ENCODE measurements around the gene EFCAB8. TPM values are rescaled to one million over a fixed set of nuclear protein-coding genes. Genes with fewer than 3 reads are reported as not detected.

EFCAB8 gene
- total RNA-seq, 1 experiment from 2014 or later: not detected

GRCh38 chr20:32828029-32828680 lies 30.6 kb upstream of the EFCAB8 start:
- Histone ChIP-seq H3K9me3 (ENCODE audit: insufficient read depth, low read depth) (no peaks in the 10 kb centered on the region), H3F3A (ENCODE audit: insufficient read depth, low read depth) (peaks cover 6% of the 10 kb centered on the region), H3K79me2 (ENCODE audit: low read depth) (peaks cover 85% of the 10 kb centered on the region), H3K4me2 (no peak overlapping the region), H3K4me3 (no peak overlapping the region), H3K9me2 (ENCODE audit: insufficient read depth) (no peaks in the 10 kb centered on the region), H3K36me3 (ENCODE audit: low read depth) (peaks cover 17% of the 10 kb centered on the region), H3K4me1 (replicated peaks; ENCODE audit: insufficient read depth) (peaks cover 10% of the 10 kb centered on the region), H3K27ac (no peak overlapping the region), H4K20me1 (ENCODE audit: insufficient read depth) (peaks cover 79% of the 10 kb centered on the region), H2AFZ (no peak overlapping the region), H3K27me3 (ENCODE audit: insufficient read depth, low read depth) (no peaks in the 10 kb centered on the region)
- no peak for DNase-seq
- CTCF ChIA-PET: interaction anchor here (0.6 kb wide), 1 partner anchor 117 kb away, joined by 3 read pairs; no protein-coding TSS in a partner anchor
- intact Hi-C loops (cut with micrococcal nuclease; ENCODE audit: unreplicated experiment): no loop called here
- BruUV-seq (replicated peaks): no TSS peak
- TF ChIP-seq EZH2 (IDR thresholded peaks at IDR 0.05; ENCODE audit: low read depth) (no peak), CTCF (conservative IDR thresholded peaks at IDR 0.05) (no peak)
- POLR2A ChIA-PET (ENCODE audit: unreplicated experiment): no interaction called here

- ChIA-PET CTCF (no interaction called here), POLR2A (ENCODE audit: unreplicated experiment) (no interaction called here)
- TF ChIP-seq CTCF (conservative IDR thresholded peaks at IDR 0.05) (no peak), EZH2 (IDR thresholded peaks at IDR 0.05; ENCODE audit: low read depth) (no peak)
- intact Hi-C loops (cut with micrococcal nuclease; ENCODE audit: unreplicated experiment): no loop called here
- Histone ChIP-seq H3K9me2 (ENCODE audit: insufficient read depth) (no peaks in the 10 kb centered on the region), H3K4me1 (replicated peaks; ENCODE audit: insufficient read depth) (no peaks in the 10 kb centered on the region), H3K27me3 (ENCODE audit: insufficient read depth, low read depth) (no peaks in the 10 kb centered on the region), H2AFZ (no peak overlapping the region), H3K27ac (no peak overlapping the region), H3K79me2 (ENCODE audit: low read depth) (peaks cover 72% of the 10 kb centered on the region), H3K4me2 (no peak overlapping the region), H3F3A (ENCODE audit: insufficient read depth, low read depth) (peaks cover 6% of the 10 kb centered on the region), H3K9me3 (ENCODE audit: insufficient read depth, low read depth) (no peaks in the 10 kb centered on the region), H4K20me1 (ENCODE audit: insufficient read depth) (peaks cover 71% of the 10 kb centered on the region), H3K4me3 (no peak overlapping the region), H3K36me3 (ENCODE audit: low read depth) (peaks cover 17% of the 10 kb centered on the region)
- BruUV-seq (replicated peaks): no TSS peak
- no peak for DNase-seq
These were observed 29.3 kb upstream of the EFCAB8 start for GRCh38 chr20:32829311-32830005.

GRCh38 chr20:32830437-32830836 lies 28.3 kb upstream of the EFCAB8 start:
- no peaks in the 10 kb centered on the region for H3K9me3 ChIP-seq (ENCODE audit: insufficient read depth, low read depth)
- ChIA-PET POLR2A (ENCODE audit: unreplicated experiment) (interaction anchor here (0.7 kb wide), 1 partner anchor 1532 kb away, joined by 13 read pairs; the partner anchor contains the start of gene ITCH), CTCF (no interaction called here)
- intact Hi-C loops (cut with micrococcal nuclease; ENCODE audit: unreplicated experiment): no loop called here
- no peak overlapping the region for H2AFZ ChIP-seq
- TF ChIP-seq EZH2 (IDR thresholded peaks at IDR 0.05; ENCODE audit: low read depth) (no peak), CTCF (conservative IDR thresholded peaks at IDR 0.05) (no peak)
- H3K9me2 ChIP-seq (ENCODE audit: insufficient read depth): no peaks in the 10 kb centered on the region
- BruUV-seq (replicated peaks): no TSS peak
- H3K4me1 ChIP-seq (replicated peaks; ENCODE audit: insufficient read depth): no peaks in the 10 kb centered on the region
- H3K4me2 ChIP-seq: no peak overlapping the region
- peaks cover 67% of the 10 kb centered on the region for H3K79me2 ChIP-seq (ENCODE audit: low read depth)
- no peak for DNase-seq
- no peak overlapping the region for H3K27ac ChIP-seq
- H3K27me3 ChIP-seq (ENCODE audit: insufficient read depth, low read depth): no peaks in the 10 kb centered on the region
- H3K4me3 ChIP-seq: no peak overlapping the region
- peaks cover 62% of the 10 kb centered on the region for H4K20me1 ChIP-seq (ENCODE audit: insufficient read depth)
- peaks cover 6% of the 10 kb centered on the region for H3F3A ChIP-seq (ENCODE audit: insufficient read depth, low read depth)
- H3K36me3 ChIP-seq (ENCODE audit: low read depth): peaks cover 17% of the 10 kb centered on the region
